Gastroesophageal sphincter (tissue), 4 donors: ENCODE measurements around the gene ARMC9. TPM values are rescaled to one million over a fixed set of nuclear protein-coding genes. Genes with fewer than 3 reads are reported as not detected.

Source experiments
- ATAC-seq: fragments of 150-250 bp; one replicate; pipeline ENCODE4 v1.9.1; 2016; ENCODE audit warnings: mild to moderate bottlenecking, moderate library complexity
- H3K27ac ChIP-seq, 4 donors: fragments of 200-600 bp; sonication (generic) in 3 of 4; 1 replicate in 3 of 4; 2 replicates in 1 of 4; pipeline ENCODE4 v1.5.1; 2016 to 2019
- H3K27me3 ChIP-seq: fragments of 200-600 bp; sonication (generic); one replicate; pipeline ENCODE4 v1.5.1; 2019
- H3K36me3 ChIP-seq, 2 donors: fragments of 200-600 bp; sonication (generic); one replicate each; pipeline ENCODE4 v1.5.1; 2019; ENCODE audit warnings: control low read depth in 1 of 2
- H3K4me1 ChIP-seq, 3 donors: fragments of 200-600 bp; sonication (generic); 1 replicate in 2 of 3; 2 replicates in 1 of 3; pipeline ENCODE4 v1.5.1; 2016 to 2019; ENCODE audit warnings: control low read depth in 2 of 3
- H3K4me3 ChIP-seq, 2 donors: fragments of 200-600 bp; sonication (generic); one replicate each; pipeline ENCODE4 v1.5.1; 2019; ENCODE audit warnings: mild to moderate bottlenecking in 1 of 2, moderate library complexity in 1 of 2
- H3K9me3 ChIP-seq, 3 donors: fragments of 200-600 bp; sonication (generic); one replicate each; pipeline ENCODE4 v1.5.1; 2017 to 2019; ENCODE audit warnings: control low read depth in 2 of 3
- EP300 ChIP-seq: sonication (generic); formaldehyde crosslinking; IDR thresholded peaks from one replicate; pipeline ENCODE4 v1.6.1; 2017; ENCODE audit warnings: antibody characterized with exemption, mild to moderate bottlenecking
- POLR2A ChIP-seq, 2 donors: fragments of 450-650 bp; IDR thresholded peaks; one replicate each; pipeline ENCODE4 v1.6.1; 2017; ENCODE audit warnings: antibody characterized with exemption in 2 of 2, mild to moderate bottlenecking in 2 of 2, moderate library complexity in 1 of 2
- POLR2AphosphoS5 ChIP-seq: sonication (generic); formaldehyde crosslinking; IDR thresholded peaks from one replicate; pipeline ENCODE4 v1.6.1; 2017; ENCODE audit warnings: antibody characterized with exemption
- WGBS, 2 donors: methylation state at CpG; one replicate each; pipeline ENCODE4 v1.1.5; 2018; ENCODE audit warnings: low coverage in 1 of 2; 5-methylcytosine and 5-hydroxymethylcytosine counted together
- total RNA-seq, 4 donors: library from RNA; depleted of rRNA; stranded (reverse); fragments of >200 nt; gene quantifications; one replicate each; pipeline ENCODE4 v1.1.0, GENCODE V29; 2016
- TF ChIP-seq, protein P1 (sequence below), 4 experiments: fragments of 200-600 bp in 2 of 4; fragments of 450-650 bp in 2 of 4; sonication (generic) in 1 of 4; IDR thresholded peaks; one replicate each; pipeline ENCODE4 v1.5.1; 2017 to 2019; ENCODE audit warnings: antibody characterized with exemption in 4 of 4, mild to moderate bottlenecking in 2 of 4, moderate library complexity in 2 of 4

ARMC9 gene
- total RNA-seq, 4 donors from 2014 or later, result 69.6 to 298 (median 152) TPM

DNA sequence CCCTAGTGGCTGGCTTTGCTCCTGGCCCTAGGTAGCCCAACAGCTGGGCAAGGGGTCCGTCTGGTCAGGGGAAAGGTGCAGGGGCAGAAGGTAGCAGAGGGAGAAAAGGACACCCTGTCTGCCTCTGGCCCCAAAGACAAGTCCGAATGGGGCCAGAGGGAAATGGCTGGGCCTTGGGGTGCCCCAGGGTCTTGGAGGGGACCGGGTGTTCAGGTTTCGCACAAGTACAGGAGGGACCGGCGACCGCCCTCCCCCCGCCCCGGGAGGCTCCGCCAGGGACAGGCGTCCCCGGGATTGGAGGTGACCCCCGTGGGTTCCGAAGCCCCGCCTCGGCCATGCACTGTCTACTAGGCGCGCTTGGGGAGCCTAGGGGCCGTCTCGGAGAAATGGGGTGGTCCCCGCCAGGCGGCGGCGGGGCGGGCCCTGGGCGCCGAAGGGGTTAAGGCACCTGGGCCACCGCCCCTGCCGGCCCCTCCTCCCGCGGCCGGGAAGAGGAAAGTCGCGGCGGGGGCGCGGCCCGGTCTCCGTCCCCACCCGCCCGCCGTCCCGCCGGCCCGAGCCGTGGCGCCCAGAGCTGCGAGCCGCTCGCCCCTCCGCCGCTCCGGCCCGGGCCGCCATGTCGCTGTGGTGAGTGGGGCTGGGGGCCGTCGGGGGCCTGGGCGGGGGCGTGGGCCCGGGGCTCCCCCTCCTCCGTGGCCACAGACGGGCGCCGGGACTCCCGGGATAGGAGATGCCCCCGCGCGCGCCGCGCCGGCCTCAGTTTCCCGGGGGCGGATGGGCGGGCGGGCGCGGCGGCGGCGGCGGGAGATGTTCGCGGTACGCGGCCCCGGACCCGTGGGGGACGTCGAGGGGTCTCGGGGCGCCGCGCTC, 197.0 kb downstream of the ARMC9 start, which contains the start of gene B3GNT7:
Gene B3GNT7 (plus strand): TSS at position 523 of the 870 bp plus-strand sequence. CDS start 94 bp downstream, at position 617.
- Histone ChIP-seq H3K27ac (peak within 1 kb of the TSS in 1 of 4 donors; percentile 59), H3K4me1 (peaks cover 0 to 35% (median 3%) of the 10 kb centered on the region in 3 donors), H3K27me3 (peaks cover 49% of the 10 kb centered on the region), H3K9me3 (no peaks in the 10 kb centered on the region), H3K4me3 (peak within 1 kb of the TSS; percentile 6 to 57), H3K36me3 (no peaks in the 10 kb centered on the region)
- WGBS, 2 donors, result no CpG with 5 or more reads among the region's 95 CpGs
- ATAC-seq, result peak; percentile 8
- TF ChIP-seq, protein P1, sequence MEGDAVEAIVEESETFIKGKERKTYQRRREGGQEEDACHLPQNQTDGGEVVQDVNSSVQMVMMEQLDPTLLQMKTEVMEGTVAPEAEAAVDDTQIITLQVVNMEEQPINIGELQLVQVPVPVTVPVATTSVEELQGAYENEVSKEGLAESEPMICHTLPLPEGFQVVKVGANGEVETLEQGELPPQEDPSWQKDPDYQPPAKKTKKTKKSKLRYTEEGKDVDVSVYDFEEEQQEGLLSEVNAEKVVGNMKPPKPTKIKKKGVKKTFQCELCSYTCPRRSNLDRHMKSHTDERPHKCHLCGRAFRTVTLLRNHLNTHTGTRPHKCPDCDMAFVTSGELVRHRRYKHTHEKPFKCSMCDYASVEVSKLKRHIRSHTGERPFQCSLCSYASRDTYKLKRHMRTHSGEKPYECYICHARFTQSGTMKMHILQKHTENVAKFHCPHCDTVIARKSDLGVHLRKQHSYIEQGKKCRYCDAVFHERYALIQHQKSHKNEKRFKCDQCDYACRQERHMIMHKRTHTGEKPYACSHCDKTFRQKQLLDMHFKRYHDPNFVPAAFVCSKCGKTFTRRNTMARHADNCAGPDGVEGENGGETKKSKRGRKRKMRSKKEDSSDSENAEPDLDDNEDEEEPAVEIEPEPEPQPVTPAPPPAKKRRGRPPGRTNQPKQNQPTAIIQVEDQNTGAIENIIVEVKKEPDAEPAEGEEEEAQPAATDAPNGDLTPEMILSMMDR (IDR thresholded peaks at IDR 0.05), result no peak
- no peak for TF ChIP-seq POLR2A (IDR thresholded peaks at IDR 0.05)
- no peak for TF ChIP-seq POLR2AphosphoS5
- TF ChIP-seq EP300, result no peak

DNA sequence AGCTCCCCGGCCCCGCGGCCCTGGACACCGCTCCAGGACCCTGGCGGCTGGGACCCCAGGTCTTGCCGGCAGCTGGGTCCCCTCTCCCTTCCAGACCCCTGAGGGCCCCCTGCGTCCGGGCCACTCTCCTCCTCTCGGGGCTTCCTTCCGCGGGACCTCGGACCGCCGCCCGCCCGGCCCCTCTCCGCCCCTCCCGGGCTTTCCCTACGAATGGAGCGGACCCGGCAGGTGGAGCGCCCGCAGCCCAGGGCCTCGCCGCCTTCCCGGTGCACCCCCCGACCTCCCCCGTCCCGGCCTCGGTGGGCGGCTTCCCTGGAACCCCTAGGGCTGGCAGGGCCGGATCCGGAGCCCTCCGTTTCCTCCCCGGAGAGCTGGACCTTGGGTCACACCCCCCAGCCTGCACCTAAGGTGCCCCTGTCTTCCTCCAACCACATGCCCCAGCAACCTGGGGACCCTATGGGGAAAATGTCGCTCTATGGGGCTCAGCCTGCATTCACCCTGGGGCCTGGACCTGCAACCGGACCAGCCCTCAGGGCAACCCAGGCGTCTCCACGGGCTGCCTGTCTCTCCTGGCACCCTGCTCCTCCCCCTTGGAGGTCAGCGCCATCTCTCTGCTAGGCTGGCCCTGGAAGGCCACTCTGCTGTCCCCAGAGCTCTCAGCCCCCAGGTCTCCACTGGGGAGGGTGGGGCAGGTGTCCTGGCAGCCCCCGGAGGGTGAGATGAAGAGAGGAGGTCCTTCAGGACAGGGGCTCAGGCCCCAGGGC, 197.8 kb downstream of the ARMC9 start:
- Histone ChIP-seq H3K9me3 (no peaks in the 10 kb centered on the region), H3K4me3 (peak overlapping the region; percentile 6 to 57), H3K36me3 (no peaks in the 10 kb centered on the region), H3K27me3 (peaks cover 49% of the 10 kb centered on the region), H3K4me1 (peaks cover 0 to 44% (median 3%) of the 10 kb centered on the region in 3 donors), H3K27ac (peak overlapping the region in 1 of 4 donors; percentile 59)
- TF ChIP-seq, protein P1 (IDR thresholded peaks at IDR 0.05), result no peak
- TF ChIP-seq EP300 (no peak), POLR2AphosphoS5 (no peak), POLR2A (IDR thresholded peaks at IDR 0.05) (no peak)
- no peak for ATAC-seq
- WGBS, 2 donors, result no CpG with 5 or more reads among the region's 41 CpGs

DNA sequence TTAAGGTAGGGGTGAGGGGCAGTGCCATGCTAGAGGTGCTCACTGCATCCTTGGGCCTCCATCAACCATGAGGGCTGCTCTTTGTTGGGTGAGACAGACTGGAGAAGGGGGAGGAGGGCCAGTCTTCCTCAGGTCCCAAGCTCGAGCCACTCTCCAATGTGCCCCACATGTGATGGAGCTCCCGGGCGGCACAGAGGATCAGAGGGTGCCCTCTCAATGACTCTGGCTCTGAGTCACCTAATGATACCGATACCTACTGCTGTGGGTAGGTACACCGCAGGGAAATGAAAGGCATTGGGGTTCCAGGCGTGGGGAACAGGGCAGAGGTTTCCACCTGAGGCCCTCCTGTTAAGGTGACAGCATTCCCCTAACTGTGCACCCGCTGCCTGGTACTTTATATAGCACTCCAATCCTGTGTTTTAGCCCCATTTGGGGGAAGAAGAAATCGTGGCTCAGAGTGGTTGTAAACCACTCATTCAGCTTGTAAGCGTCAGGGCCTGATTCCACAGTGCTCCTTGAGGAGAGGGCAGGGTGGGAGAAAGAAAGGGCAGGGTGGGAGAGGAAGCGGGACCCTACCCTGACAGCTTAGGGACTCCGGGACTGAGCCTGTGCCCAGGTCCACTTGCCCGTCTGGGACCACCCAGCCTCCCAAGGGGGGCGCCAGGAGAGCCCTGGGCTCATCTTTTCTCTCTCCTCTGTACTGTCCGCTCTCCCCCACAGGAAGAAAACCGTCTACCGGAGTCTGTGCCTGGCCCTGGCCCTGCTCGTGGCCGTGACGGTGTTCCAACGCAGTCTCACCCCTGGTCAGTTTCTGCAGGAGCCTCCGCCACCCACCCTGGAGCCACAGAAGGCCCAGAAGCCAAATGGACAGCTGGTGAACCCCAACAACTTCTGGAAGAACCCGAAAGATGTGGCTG, 198.8 kb downstream of the ARMC9 start:
- 90 to 99% methylated on average over 2 to 10 of the region's 22 CpGs for WGBS, 2 donors
- peaks cover 47% of the 10 kb centered on the region for H3K27me3 ChIP-seq
- peaks cover 0 to 45% (median 3%) of the 10 kb centered on the region in 3 donors for H3K4me1 ChIP-seq
- H3K4me3 ChIP-seq, result no peak overlapping the region
- no peak for TF ChIP-seq EP300
- no peak for TF ChIP-seq POLR2AphosphoS5
- no peak for TF ChIP-seq POLR2A (IDR thresholded peaks at IDR 0.05)
- TF ChIP-seq, protein P1 (IDR thresholded peaks at IDR 0.05), result no peak
- H3K27ac ChIP-seq, result no peak overlapping the region
- H3K36me3 ChIP-seq, result no peaks in the 10 kb centered on the region
- no peaks in the 10 kb centered on the region for H3K9me3 ChIP-seq
- ATAC-seq, result no peak

DNA sequence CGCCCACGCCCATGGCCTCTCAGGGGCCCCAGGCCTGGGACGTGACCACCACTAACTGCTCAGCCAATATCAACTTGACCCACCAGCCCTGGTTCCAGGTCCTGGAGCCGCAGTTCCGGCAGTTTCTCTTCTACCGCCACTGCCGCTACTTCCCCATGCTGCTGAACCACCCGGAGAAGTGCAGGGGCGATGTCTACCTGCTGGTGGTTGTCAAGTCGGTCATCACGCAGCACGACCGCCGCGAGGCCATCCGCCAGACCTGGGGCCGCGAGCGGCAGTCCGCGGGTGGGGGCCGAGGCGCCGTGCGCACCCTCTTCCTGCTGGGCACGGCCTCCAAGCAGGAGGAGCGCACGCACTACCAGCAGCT, 199.5 kb downstream of the ARMC9 start:
- H3K27ac ChIP-seq, result no peak overlapping the region
- TF ChIP-seq POLR2AphosphoS5 (no peak), EP300 (no peak), POLR2A (IDR thresholded peaks at IDR 0.05) (no peak)
- TF ChIP-seq, protein P1 (IDR thresholded peaks at IDR 0.05), result no peak
- peaks cover 0 to 45% (median 3%) of the 10 kb centered on the region in 3 donors for H3K4me1 ChIP-seq
- whole genome bisulfite sequencing, 2 donors, result 90% methylated on average over 3 of the region's 28 CpGs; no CpG with 5 or more reads in 1 of the 2 donors
- H3K27me3 ChIP-seq, result peaks cover 40% of the 10 kb centered on the region
- H3K36me3 ChIP-seq, result no peaks in the 10 kb centered on the region
- H3K9me3 ChIP-seq, result no peaks in the 10 kb centered on the region
- no peak overlapping the region for H3K4me3 ChIP-seq
- ATAC-seq, result no peak
